Measurements from ENCODE around the gene TEX2. TPM values are rescaled to one million over a fixed set of nuclear protein-coding genes. Genes with fewer than 3 reads are reported as not detected.
"Not testable (repeated sequence)": the region's sequence is repeated elsewhere in the genome, so short reads cannot be mapped to it uniquely, and the experiment has no call there.

TEX2 gene
- total RNA-seq, 8 experiments from 2014 or later, result 13.9 to 50.9 (median 23.9) TPM

DNA sequence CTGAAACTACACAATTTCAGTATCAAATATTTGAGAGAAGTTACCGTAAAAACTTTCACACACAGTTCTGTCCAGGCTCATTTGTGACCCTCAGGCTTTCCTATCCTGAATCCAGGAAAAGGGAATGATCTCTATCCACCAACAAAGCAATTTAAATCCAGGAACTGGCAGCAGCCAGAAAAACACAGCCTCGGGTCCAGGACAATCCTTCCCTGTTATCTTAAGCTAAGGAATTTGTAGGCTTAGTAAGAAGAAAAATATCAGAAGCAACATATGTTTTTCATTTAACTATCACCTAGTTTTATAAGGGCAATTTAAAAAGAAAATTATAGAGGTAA, 47.1 kb downstream of the TEX2 start:
- ATAC-seq (replicated peaks in 6 of 8), result peak in 1 of 8 experiments; percentile 52
- Histone ChIP-seq H3K4me1 (replicated peaks in 1 of 2) (peaks cover 4 to 10% of the 10 kb centered on the region in 2 donors), H3K27ac (no peak overlapping the region), H3K4me3 (no peak overlapping the region)
- 14 to 100% (median 93%) methylated on average over 1 to 2 of the region's 2 CpGs; no CpG with 5 or more reads in 1 of the 10 experiments for WGBS, 10 experiments
- in situ Hi-C loops (cut with MboI; ENCODE audit: low pct_unique_long_range_greater_than_20kb in 2 of 9, low sequenced_read_pairs in 9 of 9, unreplicated experiment in 9 of 9), result no loop called here

DNA sequence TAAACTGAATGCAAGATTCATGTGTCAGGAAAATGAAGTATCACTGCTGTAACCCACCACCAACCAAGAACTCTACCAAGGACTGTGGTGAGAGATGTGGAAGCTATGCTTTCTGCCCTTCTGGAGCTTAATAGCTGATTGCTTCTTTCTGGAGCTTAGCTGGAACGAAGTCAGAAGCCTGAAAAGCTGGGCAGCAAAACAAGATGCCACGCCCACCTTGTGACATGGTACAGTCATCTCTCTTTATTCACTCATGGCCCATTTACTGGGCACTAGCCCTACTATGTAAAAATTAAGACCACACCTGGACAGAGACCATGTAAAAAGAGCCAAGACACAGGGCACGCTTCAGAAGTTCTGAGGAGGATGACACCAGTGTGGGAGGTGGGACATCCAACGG, 48.1 kb downstream of the TEX2 start:
- H3K4me1 ChIP-seq (replicated peaks in 1 of 2), result peaks cover 4 to 10% of the 10 kb centered on the region in 2 donors
- in situ Hi-C loops (cut with MboI; ENCODE audit: low pct_unique_long_range_greater_than_20kb in 2 of 9, low sequenced_read_pairs in 9 of 9, unreplicated experiment in 9 of 9), result no loop called here
- WGBS, 10 experiments, result 70 to 100% (median 100%) methylated on average over 1 to 4 of the region's 4 CpGs; no CpG with 5 or more reads in 1 of the 10 experiments
- no peak overlapping the region for H3K4me3 ChIP-seq
- ATAC-seq (replicated peaks in 6 of 8), result peak in 2 of 8 experiments; percentile 20 to 27
- H3K27ac ChIP-seq, result no peak overlapping the region

DNA sequence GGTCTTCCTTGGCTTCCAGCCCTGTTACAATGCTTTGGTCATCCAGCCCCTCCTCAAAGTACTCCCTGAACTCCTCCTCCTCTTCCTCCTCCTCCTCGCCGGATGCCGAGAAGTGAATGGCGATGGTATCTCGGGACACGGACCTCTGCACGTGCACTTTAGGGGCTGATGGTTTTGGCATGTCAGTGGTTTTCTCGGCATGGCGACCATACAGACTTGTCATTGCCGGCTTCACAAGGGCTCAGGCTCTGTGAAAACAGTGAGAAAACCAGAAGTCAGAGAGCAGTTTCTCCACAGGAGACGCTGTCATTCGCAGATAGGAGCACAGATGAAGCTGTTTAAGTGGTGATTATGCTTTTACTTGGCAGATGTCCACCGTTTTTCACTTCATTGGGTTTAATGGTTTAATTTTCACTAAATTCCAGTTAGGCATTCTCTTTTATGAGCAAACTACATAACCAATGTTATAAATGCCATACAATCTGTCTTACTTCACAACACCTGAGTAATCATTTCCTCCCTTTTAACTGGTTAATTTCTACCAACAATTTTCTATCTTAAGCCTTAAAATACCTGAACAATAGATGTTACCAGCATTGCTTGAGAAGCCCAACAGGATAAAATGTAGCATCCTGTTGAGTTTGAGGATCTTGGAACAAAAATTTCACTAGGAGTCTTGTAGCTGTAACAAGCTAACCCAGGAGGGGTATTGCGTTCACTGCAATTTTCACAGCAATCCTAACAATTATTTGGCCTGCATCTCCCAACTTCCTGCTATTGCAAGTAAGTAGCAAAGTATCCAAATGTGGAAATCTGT, 48.9 kb downstream of the TEX2 start:
- Histone ChIP-seq H3K27ac (no peak overlapping the region), H3K4me1 (replicated peaks in 1 of 2) (peaks cover 4 to 10% of the 10 kb centered on the region in 2 donors), H3K4me3 (no peak overlapping the region)
- no peak for ATAC-seq (replicated peaks in 6 of 8)
- in situ Hi-C loops (cut with MboI; ENCODE audit: low pct_unique_long_range_greater_than_20kb in 2 of 9, low sequenced_read_pairs in 9 of 9, unreplicated experiment in 9 of 9), result no loop called here
- WGBS, 10 experiments, result 50 to 100% (median 91%) methylated on average over 1 to 6 of the region's 14 CpGs; no CpG with 5 or more reads in 1 of the 10 experiments

DNA sequence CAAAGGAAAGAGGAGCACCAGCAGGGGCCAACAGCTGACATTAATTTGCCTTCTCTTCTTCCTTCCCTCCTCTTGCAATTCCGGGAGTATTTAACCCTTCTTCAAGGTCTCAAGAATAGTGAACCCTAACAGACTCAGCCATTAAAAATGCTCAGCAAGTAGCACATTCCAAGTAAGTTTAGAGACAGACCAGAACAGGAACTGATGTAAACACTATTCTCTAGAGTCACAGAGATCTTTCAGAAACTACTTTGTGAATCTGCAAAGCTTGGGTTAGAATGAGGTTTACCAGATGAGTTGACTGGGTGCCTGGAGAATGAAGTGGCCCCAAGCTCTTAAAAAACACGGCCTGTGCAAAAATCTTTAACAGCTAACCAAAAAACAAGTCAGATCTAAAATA, 50.9 kb downstream of the TEX2 start:
- no peak for ATAC-seq (replicated peaks in 6 of 8)
- 67 to 100% (median 100%) methylated on average over 1 to 2 of the region's 2 CpGs; no CpG with 5 or more reads in 7 of the 10 experiments for WGBS, 10 experiments
- H3K4me3 ChIP-seq, result no peak overlapping the region
- no peak overlapping the region for H3K27ac ChIP-seq
- in situ Hi-C loops (cut with MboI; ENCODE audit: low pct_unique_long_range_greater_than_20kb in 2 of 9, low sequenced_read_pairs in 9 of 9, unreplicated experiment in 9 of 9), result no loop called here
- H3K4me1 ChIP-seq (replicated peaks in 1 of 2), result peaks cover 0 to 3% of the 10 kb centered on the region in 2 donors

DNA sequence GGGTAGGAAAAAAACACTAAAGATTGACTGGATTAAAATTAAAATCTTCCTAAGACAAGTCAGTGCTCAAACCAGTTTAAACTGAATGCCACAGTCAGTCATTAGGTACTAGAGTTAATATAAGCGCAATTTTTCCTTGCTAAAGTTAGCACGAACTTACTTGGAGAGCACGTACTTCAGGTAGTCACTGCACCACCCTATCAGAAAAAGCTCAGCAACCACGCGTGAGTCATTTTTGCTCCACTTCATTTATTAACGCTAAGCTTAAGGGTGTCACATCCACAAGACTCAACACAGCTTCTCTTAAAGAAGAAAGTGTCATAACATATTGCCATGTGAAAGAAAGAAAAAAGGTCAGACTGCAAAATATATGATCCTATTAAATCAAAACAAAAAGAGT, 53.1 kb downstream of the TEX2 start:
- no peak overlapping the region for H3K27ac ChIP-seq
- no peaks in the 10 kb centered on the region for H3K4me1 ChIP-seq (replicated peaks in 1 of 2)
- H3K4me3 ChIP-seq, result no peak overlapping the region
- WGBS, 10 experiments, result 74 to 100% (median 91%) methylated on average over 1 to 6 of the region's 6 CpGs
- ATAC-seq (replicated peaks in 6 of 8), result no peak
- in situ Hi-C loops (cut with MboI; ENCODE audit: low pct_unique_long_range_greater_than_20kb in 2 of 9, low sequenced_read_pairs in 9 of 9, unreplicated experiment in 9 of 9), result no loop called here

DNA sequence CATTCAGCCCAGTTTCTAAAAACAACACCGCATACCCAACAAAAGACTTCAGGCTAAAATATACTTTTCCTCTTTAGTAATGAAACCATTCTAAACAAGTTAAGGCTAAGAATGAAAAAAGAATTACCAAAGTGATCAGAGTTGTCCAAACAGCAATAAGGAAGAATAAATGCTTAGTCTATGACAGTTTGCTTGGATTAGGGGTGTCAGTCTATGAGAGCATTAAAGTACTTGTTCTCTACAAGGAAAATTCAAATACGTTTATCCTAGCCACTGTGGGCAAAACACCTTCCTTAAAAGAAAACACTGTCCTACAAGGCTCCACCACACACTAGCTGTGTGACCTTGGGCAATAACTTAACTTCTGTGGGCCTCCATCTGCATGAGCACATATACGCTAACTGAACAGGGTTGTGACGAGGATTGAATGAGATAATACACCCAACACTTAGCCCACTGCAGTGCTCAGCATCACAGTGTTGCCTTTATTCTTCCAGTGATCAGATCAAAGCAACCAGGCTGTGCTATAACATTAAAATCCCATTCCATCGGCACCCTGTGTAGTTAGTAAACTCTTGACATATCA, 53.6 kb downstream of the TEX2 start:
- Histone ChIP-seq H3K4me3 (no peak overlapping the region), H3K27ac (no peak overlapping the region), H3K4me1 (replicated peaks in 1 of 2) (no peaks in the 10 kb centered on the region)
- in situ Hi-C loops (cut with MboI; ENCODE audit: low pct_unique_long_range_greater_than_20kb in 2 of 9, low sequenced_read_pairs in 9 of 9, unreplicated experiment in 9 of 9), result no loop called here
- peak in 1 of 8 experiments; percentile 27 for ATAC-seq (replicated peaks in 6 of 8)
- WGBS, 10 experiments, result 58 to 97% (median 89%) methylated on average over 2 to 5 of the region's 5 CpGs; no CpG with 5 or more reads in 1 of the 10 experiments

DNA sequence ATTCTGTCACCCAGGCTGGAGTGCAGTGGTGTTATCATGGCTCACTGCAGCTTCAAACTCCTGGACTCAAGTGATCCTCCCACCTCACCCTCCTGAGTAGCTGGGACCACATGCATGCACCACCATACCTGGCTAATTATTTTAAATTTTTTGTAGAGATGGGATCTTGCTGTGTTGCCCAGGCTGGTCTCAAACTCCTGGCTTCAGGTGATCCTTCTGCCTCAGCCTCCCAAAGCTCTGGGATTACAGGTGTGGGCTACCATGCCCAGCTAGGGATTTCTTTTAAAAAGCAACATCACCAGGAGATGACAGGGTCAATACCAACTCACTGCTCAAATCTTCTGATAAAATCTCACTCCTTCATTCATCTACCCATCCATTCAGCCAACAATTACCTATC, 54.4 kb downstream of the TEX2 start:
- ATAC-seq (replicated peaks in 6 of 8); H3K27ac ChIP-seq; H3K4me1 ChIP-seq (replicated peaks in 1 of 2); H3K4me3 ChIP-seq; in situ Hi-C loops (cut with MboI; ENCODE audit: low pct_unique_long_range_greater_than_20kb in 2 of 9, low sequenced_read_pairs in 9 of 9, unreplicated experiment in 9 of 9): not testable (repeated sequence)

DNA sequence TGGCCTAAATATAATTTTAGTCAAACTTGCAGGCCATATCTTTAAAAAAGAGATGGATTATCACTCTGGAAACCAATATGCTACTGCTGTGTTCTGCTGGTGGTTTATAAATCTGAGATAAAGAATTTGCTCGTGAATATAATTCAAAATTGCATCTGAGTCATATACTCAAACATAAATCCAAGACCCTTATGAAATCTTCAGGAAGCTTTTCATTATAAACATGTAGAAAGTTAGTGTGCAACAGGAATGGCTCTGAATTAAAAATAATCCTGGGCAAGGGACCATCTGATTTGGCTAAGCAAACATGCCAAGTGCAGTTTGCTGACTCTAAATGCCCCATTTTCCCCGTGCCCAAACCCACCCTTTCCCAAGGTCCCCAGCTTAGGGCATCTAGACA, 57.3 kb downstream of the TEX2 start:
- Histone ChIP-seq H3K4me3 (no peak overlapping the region), H3K27ac (no peak overlapping the region), H3K4me1 (replicated peaks in 1 of 2) (peaks cover 12 to 16% of the 10 kb centered on the region in 2 donors)
- no peak for ATAC-seq (replicated peaks in 6 of 8)
- 55 to 100% (median 83%) methylated on average over 1 to 2 of the region's 2 CpGs; no CpG with 5 or more reads in 3 of the 10 experiments for WGBS, 10 experiments
- in situ Hi-C loops (cut with MboI; ENCODE audit: low pct_unique_long_range_greater_than_20kb in 2 of 9, low sequenced_read_pairs in 9 of 9, unreplicated experiment in 9 of 9), result no loop called here

DNA sequence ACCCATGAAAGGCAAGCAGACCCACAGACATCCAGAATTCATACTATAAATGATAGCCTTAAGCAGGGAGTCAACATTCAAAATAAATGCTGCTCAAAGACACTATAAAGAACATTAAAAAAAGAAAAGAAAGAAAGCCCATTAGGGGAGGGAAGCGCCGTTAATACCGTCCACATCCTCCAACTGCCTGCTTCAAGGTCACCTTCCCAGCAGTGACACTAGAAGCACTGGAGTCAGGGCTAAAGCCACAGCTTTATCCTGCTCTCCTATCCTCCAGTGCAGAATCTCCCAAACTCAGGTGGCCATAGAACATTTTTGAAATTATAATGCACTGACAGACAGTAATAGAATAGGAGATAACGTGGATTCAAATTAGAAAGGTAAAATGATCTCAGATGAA, 59.4 kb downstream of the TEX2 start:
- no peak overlapping the region for H3K4me3 ChIP-seq
- ATAC-seq (replicated peaks in 6 of 8), result peak in 3 of 8 experiments; percentile 33 to 40 (median 37)
- H3K27ac ChIP-seq, result no peak overlapping the region
- H3K4me1 ChIP-seq (replicated peaks in 1 of 2), result peaks cover 12 to 16% of the 10 kb centered on the region in 2 donors
- in situ Hi-C loops (cut with MboI; ENCODE audit: low pct_unique_long_range_greater_than_20kb in 2 of 9, low sequenced_read_pairs in 9 of 9, unreplicated experiment in 9 of 9), result no loop called here
- WGBS, 10 experiments, result 50 to 100% (median 69%) methylated on average over 1 to 4 of the region's 4 CpGs

DNA sequence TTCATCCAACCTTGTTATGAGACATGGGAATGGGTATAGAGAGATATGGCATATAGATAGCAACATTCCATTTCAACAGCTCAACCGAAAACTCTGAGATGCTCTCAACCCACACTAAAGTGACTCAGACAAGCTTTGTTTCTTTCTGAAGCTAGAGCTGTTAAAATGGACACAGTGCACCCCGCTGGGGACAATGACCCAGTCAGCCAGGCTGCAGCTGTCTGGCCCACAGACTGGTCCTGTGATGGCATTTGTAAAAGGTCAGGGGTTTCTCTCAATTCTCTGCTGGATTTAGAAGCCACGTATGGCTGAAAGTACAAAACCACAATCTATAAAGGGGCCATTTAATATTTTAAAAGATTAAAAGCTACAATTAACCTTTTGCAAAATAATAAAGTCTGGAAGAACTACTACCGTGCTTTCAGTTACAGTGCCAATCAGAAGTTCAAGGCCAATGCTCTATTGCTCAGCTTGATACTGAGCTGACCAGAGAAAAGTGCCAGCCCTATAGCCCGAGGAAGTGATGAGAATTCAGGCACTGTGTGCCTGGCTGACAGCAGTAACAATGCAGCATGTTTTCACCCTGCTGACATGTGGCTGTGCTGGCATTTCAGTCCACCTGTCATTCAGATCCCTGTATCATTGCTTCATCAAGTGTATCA, 60.2 kb downstream of the TEX2 start:
- Histone ChIP-seq H3K27ac (no peak overlapping the region), H3K4me1 (replicated peaks in 1 of 2) (peaks cover 12 to 16% of the 10 kb centered on the region in 2 donors), H3K4me3 (no peak overlapping the region)
- WGBS, 10 experiments, result 37 to 80% (median 58%) methylated on average over 1 to 4 of the region's 5 CpGs; no CpG with 5 or more reads in 2 of the 10 experiments
- peak in 6 of 8 experiments; percentile 33 to 74 (median 40) for ATAC-seq (replicated peaks in 6 of 8)
- in situ Hi-C loops (cut with MboI; ENCODE audit: low pct_unique_long_range_greater_than_20kb in 2 of 9, low sequenced_read_pairs in 9 of 9, unreplicated experiment in 9 of 9), result no loop called here

DNA sequence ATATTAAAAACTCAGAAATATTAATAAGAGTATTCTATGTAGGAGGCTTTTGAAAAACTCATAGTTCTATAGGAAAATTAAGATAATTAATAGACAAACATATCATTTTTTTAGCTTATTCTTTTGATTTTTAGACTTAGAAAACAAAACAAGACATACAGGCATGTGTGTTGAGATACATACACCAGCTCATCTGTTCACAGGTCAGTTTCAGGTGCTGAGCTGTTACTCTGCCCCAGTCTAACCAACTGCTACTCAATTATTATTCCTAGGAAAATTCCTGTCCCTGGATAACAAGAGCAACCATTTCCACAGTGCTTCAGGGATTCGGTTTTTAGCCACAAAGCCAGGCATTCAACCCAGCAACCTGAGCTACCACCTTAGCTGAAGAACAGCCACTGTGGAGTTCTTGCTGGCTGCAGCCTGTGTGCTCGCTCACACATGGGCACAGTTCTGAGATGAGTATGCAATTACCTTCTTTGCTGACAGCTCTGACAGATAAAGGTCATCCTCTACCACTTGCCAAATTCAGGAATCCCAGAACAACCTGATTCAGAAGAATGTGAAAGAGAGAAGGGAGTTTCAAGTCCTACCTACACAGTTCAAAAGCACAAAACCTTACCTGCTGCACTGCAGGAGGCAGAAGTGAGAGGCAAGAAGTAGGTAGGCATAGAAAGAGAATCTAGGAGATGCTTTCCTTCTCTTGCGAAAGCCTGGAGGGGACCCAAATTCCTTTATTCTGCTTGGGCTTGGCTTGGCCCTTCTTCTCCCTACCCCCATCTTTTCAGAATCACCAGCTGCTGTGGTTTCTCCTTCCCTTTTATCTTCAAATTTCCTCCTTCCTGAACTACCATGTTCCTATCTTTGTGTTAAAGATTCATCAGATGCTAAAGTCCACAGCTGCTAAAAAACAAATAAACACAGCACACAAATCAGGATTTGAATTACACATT, 62.7 kb downstream of the TEX2 start:
- 67 to 100% (median 100%) methylated on average over 1 to 3 of the region's 3 CpGs; no CpG with 5 or more reads in 3 of the 10 experiments for WGBS, 10 experiments
- in situ Hi-C loops (cut with MboI; ENCODE audit: low pct_unique_long_range_greater_than_20kb in 2 of 9, low sequenced_read_pairs in 9 of 9, unreplicated experiment in 9 of 9), result no loop called here
- no peak overlapping the region for H3K4me3 ChIP-seq
- H3K27ac ChIP-seq, result no peak overlapping the region
- no peak for ATAC-seq (replicated peaks in 6 of 8)
- H3K4me1 ChIP-seq (replicated peaks in 1 of 2), result peaks cover 12 to 16% of the 10 kb centered on the region in 2 donors

DNA sequence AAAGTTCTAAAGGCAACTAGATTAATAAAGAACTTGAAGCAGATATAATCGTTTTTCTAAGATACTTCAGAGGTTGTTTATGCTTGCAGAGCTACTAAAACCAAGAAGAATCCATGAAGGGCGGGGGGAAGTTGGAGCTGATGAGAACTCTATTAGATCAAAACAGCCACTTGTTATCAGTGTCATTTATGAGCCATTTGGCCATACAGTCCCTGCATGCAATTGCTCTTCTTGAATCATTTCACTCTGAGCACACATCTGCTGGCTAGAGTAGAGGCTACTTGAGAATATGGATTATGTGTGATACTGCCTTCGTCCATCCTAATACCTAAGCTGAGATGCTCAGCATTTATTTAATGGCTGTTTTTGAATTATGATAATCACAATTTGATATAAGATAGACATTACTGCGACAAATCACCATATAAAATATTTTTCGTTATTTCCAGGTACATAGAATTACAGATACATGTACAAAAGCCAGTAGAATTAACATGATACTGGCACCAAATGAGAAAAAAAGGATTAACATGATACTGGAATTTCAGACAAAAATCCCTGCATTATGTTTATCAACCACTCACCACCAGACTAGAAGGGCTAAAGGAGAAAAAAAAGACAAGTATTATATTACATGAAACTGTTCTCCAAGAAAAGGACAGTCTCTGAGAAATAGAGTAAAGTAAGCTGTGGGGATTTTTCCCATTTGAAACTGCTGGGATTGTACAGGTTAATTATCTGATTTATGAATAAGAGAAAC, 64.5 kb downstream of the TEX2 start:
- Histone ChIP-seq H3K4me1 (replicated peaks in 1 of 2) (peaks cover 9 to 13% of the 10 kb centered on the region in 2 donors), H3K4me3 (no peak overlapping the region), H3K27ac (no peak overlapping the region)
- in situ Hi-C loops (cut with MboI; ENCODE audit: low pct_unique_long_range_greater_than_20kb in 2 of 9, low sequenced_read_pairs in 9 of 9, unreplicated experiment in 9 of 9), result no loop called here
- WGBS, 10 experiments, result 86 to 100% (median 92%) methylated on average over 2 to 5 of the region's 5 CpGs
- ATAC-seq (replicated peaks in 6 of 8), result peak in 1 of 8 experiments; percentile 31
